Panc1 (cell line): ENCODE data around the gene GRK6. TPM values are rescaled to one million over a fixed set of nuclear protein-coding genes. Genes with fewer than 3 reads are reported as not detected.

Experiments used
- ATAC-seq: fragments of 200-7000 bp; cut with Tn5 transposase; 2 replicates; pipeline ENCODE4 v1.9.1; 2020; ENCODE audit warnings: mild to moderate bottlenecking, moderate library complexity
- BruUV-seq: library from RNA; stranded (reverse); fragments of 400-500 nt; replicated peaks from 2 replicates; lab custom pipeline; 2021; lab: Mats Ljungman, UMichigan
- CTCF ChIA-PET: fragments of 300-600 bp; sonication (Branson Sonifier 250); formaldehyde crosslinking; loops from one replicate; lab custom pipeline; 2022; ENCODE audit warnings: antibody characterized with exemption; lab: Charles Lee
- POLR2A ChIA-PET: fragments of 300-600 bp; sonication (Branson Sonifier 250); formaldehyde crosslinking; loops from one replicate; lab custom pipeline; 2022; ENCODE audit warnings: antibody characterized with exemption; lab: Charles Lee
- DNase-seq: peaks from one replicate; pipeline ENCODE4 v3.0.0-alpha.2; 2010; ENCODE audit warnings: low read depth, low spot score
- H3K27ac ChIP-seq: 2 replicates; pipeline ENCODE4 v1.5.1; 2011; ENCODE audit warnings: mild to moderate bottlenecking, low read length, inconsistent platforms
- H3K27me3 ChIP-seq: fragments of 200-500 bp; sonication (Bioruptor generic); 2 replicates; pipeline ENCODE4 v1.6.0; 2014; ENCODE audit warnings: low read length, inconsistent platforms; ENCODE audit not compliant: control insufficient read depth, insufficient read depth
- H3K36me3 ChIP-seq: fragments of 200-500 bp; sonication (Bioruptor generic); 2 replicates; pipeline ENCODE4 v1.5.1; 2014; ENCODE audit warnings: inconsistent platforms, mild to moderate bottlenecking, low read length, moderate library complexity; ENCODE audit not compliant: control insufficient read depth, insufficient read depth
- H3K4me1 ChIP-seq: 2 replicates; pipeline ENCODE4 v1.5.1; 2011; ENCODE audit warnings: inconsistent platforms, mild to moderate bottlenecking, low read length, moderate library complexity; ENCODE audit not compliant: control insufficient read depth, insufficient read depth
- H3K4me3 ChIP-seq, 2 experiments: 2 replicates each; pipeline ENCODE4 v1.5.1; 2011 to 2012; ENCODE audit warnings: low read depth in 2 of 2, low read length in 2 of 2, mild to moderate bottlenecking in 2 of 2, inconsistent platforms in 1 of 2, moderate library complexity in 1 of 2
- H3K9me3 ChIP-seq: fragments of 200-500 bp; sonication (Bioruptor generic); 2 replicates; pipeline ENCODE4 v1.5.1; 2014; ENCODE audit warnings: low read depth, mild to moderate bottlenecking, inconsistent platforms, low read length, moderate library complexity; ENCODE audit not compliant: control insufficient read depth, insufficient read depth
- POLR2AphosphoS5 ChIP-seq: IDR thresholded peaks from 2 replicates; pipeline ENCODE4 v1.6.1; 2012; ENCODE audit warnings: mild to moderate bottlenecking, low read depth, low read length, moderate library complexity
- SIN3A ChIP-seq: IDR thresholded peaks from 2 replicates; pipeline ENCODE4 v1.6.1; 2012; ENCODE audit warnings: low read depth, mild to moderate bottlenecking, low read length, moderate library complexity, borderline replicate concordance; ENCODE audit not compliant: insufficient read depth
- TCF7L2 ChIP-seq: IDR thresholded peaks from 2 replicates; pipeline ENCODE4 v1.6.1; 2011; ENCODE audit warnings: mild to moderate bottlenecking, low read depth, low read length, inconsistent platforms
- in situ Hi-C: cut with HindIII; loops from 2 replicates; pipeline ENCODE4 v1.10.0; 2016; ENCODE audit warnings: low sequenced_read_pairs, low pct_unique_long_range_greater_than_20kb
- intact Hi-C: fragments of 100-400 bp; cut with micrococcal nuclease; formaldehyde crosslinking; loops from one replicate; pipeline ENCODE4 v1.10.0; 2022; ENCODE audit not compliant: unreplicated experiment
- total RNA-seq: library from RNA; stranded (reverse); gene quantifications from one replicate; pipeline ENCODE4 v1.2.1, GENCODE V29; 2021; ENCODE audit not compliant: unreplicated experiment
- TF ChIP-seq, protein P1 (sequence below), 2 experiments: IDR thresholded peaks; 2 replicates each; pipeline ENCODE4 v1.6.1; 2011 to 2012; ENCODE audit warnings: low read depth in 2 of 2, control low read depth in 1 of 2, low read length in 1 of 2, mild to moderate bottlenecking in 1 of 2, moderate library complexity in 1 of 2; ENCODE audit not compliant: insufficient read depth in 1 of 2
- TF ChIP-seq, protein P2 (sequence below): fragments of 450-650 bp; IDR thresholded peaks from 2 replicates; pipeline ENCODE4 v1.5.1; 2017; ENCODE audit warnings: mild to moderate bottlenecking

GRK6 gene
- total RNA-seq, 1 experiment from 2014 or later = 56.1 TPM

DNA sequence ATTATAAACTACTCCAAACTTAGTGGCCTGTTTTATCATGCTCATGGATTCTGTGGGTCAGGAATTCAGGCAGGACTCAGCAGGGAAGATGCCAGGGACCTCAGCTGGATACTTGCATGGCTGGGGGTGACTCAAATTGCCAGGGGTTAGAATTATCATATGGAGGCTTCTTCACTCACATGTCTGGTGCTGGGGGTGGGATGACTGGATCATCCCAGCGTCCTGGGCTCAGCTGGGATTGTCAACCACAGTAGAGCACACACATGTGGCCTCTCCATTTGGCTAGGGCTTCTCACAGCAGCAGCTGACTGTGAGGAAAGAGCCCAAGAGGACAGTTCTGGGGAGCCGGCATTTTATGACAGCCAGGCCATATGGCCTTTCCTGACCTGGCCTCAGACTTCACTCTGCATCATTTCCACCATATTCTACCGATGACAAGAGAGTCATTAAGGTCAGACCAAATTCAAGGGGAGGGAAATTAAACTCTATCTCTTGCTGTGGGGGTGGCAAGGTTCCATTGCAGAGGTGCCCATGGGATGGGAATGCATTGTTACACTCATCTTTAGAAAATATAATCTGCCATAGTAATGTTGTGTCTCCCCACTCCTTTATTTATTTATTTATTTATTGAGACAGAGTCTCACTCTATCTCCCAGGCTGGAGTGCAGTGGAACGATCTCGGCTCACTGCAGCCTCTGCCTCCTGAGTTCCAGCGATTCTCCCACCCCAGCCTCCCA is 5.2 kb upstream of the GRK6 start:
- TF ChIP-seq, protein P1, sequence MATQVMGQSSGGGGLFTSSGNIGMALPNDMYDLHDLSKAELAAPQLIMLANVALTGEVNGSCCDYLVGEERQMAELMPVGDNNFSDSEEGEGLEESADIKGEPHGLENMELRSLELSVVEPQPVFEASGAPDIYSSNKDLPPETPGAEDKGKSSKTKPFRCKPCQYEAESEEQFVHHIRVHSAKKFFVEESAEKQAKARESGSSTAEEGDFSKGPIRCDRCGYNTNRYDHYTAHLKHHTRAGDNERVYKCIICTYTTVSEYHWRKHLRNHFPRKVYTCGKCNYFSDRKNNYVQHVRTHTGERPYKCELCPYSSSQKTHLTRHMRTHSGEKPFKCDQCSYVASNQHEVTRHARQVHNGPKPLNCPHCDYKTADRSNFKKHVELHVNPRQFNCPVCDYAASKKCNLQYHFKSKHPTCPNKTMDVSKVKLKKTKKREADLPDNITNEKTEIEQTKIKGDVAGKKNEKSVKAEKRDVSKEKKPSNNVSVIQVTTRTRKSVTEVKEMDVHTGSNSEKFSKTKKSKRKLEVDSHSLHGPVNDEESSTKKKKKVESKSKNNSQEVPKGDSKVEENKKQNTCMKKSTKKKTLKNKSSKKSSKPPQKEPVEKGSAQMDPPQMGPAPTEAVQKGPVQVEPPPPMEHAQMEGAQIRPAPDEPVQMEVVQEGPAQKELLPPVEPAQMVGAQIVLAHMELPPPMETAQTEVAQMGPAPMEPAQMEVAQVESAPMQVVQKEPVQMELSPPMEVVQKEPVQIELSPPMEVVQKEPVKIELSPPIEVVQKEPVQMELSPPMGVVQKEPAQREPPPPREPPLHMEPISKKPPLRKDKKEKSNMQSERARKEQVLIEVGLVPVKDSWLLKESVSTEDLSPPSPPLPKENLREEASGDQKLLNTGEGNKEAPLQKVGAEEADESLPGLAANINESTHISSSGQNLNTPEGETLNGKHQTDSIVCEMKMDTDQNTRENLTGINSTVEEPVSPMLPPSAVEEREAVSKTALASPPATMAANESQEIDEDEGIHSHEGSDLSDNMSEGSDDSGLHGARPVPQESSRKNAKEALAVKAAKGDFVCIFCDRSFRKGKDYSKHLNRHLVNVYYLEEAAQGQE (IDR thresholded peaks at IDR 0.05; ENCODE audit: insufficient read depth in 1 of 2, low read depth in 2 of 2, low read length in 1 of 2) = no peak
- TF ChIP-seq TCF7L2 (no peak), POLR2AphosphoS5 (no peak), SIN3A (no peak)
- TF ChIP-seq, protein P2, sequence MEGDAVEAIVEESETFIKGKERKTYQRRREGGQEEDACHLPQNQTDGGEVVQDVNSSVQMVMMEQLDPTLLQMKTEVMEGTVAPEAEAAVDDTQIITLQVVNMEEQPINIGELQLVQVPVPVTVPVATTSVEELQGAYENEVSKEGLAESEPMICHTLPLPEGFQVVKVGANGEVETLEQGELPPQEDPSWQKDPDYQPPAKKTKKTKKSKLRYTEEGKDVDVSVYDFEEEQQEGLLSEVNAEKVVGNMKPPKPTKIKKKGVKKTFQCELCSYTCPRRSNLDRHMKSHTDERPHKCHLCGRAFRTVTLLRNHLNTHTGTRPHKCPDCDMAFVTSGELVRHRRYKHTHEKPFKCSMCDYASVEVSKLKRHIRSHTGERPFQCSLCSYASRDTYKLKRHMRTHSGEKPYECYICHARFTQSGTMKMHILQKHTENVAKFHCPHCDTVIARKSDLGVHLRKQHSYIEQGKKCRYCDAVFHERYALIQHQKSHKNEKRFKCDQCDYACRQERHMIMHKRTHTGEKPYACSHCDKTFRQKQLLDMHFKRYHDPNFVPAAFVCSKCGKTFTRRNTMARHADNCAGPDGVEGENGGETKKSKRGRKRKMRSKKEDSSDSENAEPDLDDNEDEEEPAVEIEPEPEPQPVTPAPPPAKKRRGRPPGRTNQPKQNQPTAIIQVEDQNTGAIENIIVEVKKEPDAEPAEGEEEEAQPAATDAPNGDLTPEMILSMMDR = no peak
- Histone ChIP-seq H3K9me3 (no peaks in the 10 kb centered on the region), H3K27ac (no peak overlapping the region), H3K4me1 (peaks cover 7% of the 10 kb centered on the region), H3K27me3 (no peaks in the 10 kb centered on the region), H3K36me3 (no peaks in the 10 kb centered on the region), H3K4me3 (no peak overlapping the region)
- no TSS peak for BruUV-seq
- ChIA-PET CTCF (no interaction called here), POLR2A (interaction anchor here (0.6 kb wide), 1 partner anchor 26 kb away, joined by 4 read pairs; the partner anchor contains the start of gene PRR7)
- intact Hi-C loops (no loop called here), in situ Hi-C loops (no loop called here)
- ATAC-seq (no peak), DNase-seq (no peak)

DNA sequence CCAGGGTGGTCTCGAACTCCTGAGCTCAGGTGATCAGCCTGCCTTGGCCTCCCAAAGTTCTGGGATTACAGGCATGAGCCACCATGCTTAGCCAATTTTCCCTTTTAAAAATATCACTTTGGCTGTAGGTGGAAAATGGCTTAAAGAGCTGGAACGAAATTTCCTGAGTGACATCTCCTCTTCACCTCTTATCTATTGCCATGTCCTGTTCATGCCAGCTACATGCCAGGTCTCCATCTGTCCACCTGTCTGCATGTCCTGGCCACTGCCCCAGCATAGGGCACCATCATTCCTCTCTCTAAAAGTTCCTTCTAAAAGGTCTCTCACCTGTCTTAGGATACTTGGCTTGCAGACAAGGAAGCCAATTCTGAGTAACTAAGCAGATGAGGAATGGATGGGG is 2.8 kb upstream of the GRK6 start:
- ChIA-PET CTCF (interaction anchor here (1.2 kb wide), 1 partner anchor 20 kb away, joined by 3 read pairs; no protein-coding TSS in a partner anchor), POLR2A (no interaction called here)
- H3K27me3 ChIP-seq = no peaks in the 10 kb centered on the region
- H3K4me3 ChIP-seq = no peak overlapping the region
- ATAC-seq (no peak), DNase-seq (no peak)
- no peak for TF ChIP-seq SIN3A
- H3K9me3 ChIP-seq = no peaks in the 10 kb centered on the region
- in situ Hi-C loops (no loop called here), intact Hi-C loops (no loop called here)
- no peak overlapping the region for H3K27ac ChIP-seq
- peaks cover 2% of the 10 kb centered on the region; the same call in 1 of the 2 replicates for H3K36me3 ChIP-seq
- peaks cover 18% of the 10 kb centered on the region for H3K4me1 ChIP-seq
- BruUV-seq = no TSS peak
